Astrocyte of the spinal cord (primary cell): ENCODE results near the gene CPT1B.

Source experiments
- DNase-seq: peaks from one replicate; pipeline ENCODE4 v3.0.0; 2011; ENCODE audit warnings: low read depth, low spot score
- H3K4me3 ChIP-seq: 2 replicates; pipeline ENCODE4 v1.5.1; 2011; ENCODE audit warnings: low read depth, mild to moderate bottlenecking, low read length, moderate library complexity
- CTCF ChIP-seq: IDR thresholded peaks from 2 replicates; pipeline ENCODE4 v1.5.1; 2012; ENCODE audit warnings: low read depth, mild to moderate bottlenecking, low read length, inconsistent platforms
- in situ Hi-C: cut with HindIII; loops from 2 replicates; pipeline ENCODE4 v1.10.0; 2017; ENCODE audit warnings: low sequenced_read_pairs

Gene CPT1B

GRCh38 chr22:50576070-50576469 lies 2.2 kb downstream of the CPT1B start:
- in situ Hi-C loops, result no loop called here
- DNase-seq, result peak; percentile 17
- H3K4me3 ChIP-seq, result no peak overlapping the region
- peak; percentile 49 for TF ChIP-seq CTCF

- TF ChIP-seq CTCF, result no peak
- in situ Hi-C loops, result no loop called here
- H3K4me3 ChIP-seq, result no peak overlapping the region
- no peak for DNase-seq
These were observed 2.7 kb downstream of the CPT1B start for GRCh38 chr22:50575426-50575941.

GRCh38 chr22:50574383-50574755 lies 3.9 kb downstream of the CPT1B start:
- DNase-seq, result no peak
- no peak overlapping the region for H3K4me3 ChIP-seq
- in situ Hi-C loops, result no loop called here
- no peak for TF ChIP-seq CTCF

- no peak for TF ChIP-seq CTCF
- no peak for DNase-seq
- in situ Hi-C loops, result no loop called here
- no peak overlapping the region for H3K4me3 ChIP-seq
These were observed 4.5 kb downstream of the CPT1B start for GRCh38 chr22:50573491-50574382.

GRCh38 chr22:50572965-50573364 lies 5.3 kb downstream of the CPT1B start:
- in situ Hi-C loops, result no loop called here
- no peak overlapping the region for H3K4me3 ChIP-seq
- TF ChIP-seq CTCF, result no peak
- no peak for DNase-seq

- TF ChIP-seq CTCF, result no peak
- no peak overlapping the region for H3K4me3 ChIP-seq
- in situ Hi-C loops, result no loop called here
- DNase-seq, result no peak
These were observed 6.7 kb downstream of the CPT1B start for GRCh38 chr22:50571264-50572175.
